Parathyroid adenoma (tissue), 2 donors: ENCODE data around the gene FBXO42.
A peak's percentile ranks its signal among the peaks of the same experiment; 100 is the strongest.

Experiments
- H2AFZ ChIP-seq: fragments of 300-600 bp; sonication (generic); one replicate; pipeline ENCODE4 v1.7.0; 2017; ENCODE audit warnings: antibody characterized with exemption, mild to moderate bottlenecking
- H3K27ac ChIP-seq: fragments of 300-600 bp; sonication (generic); one replicate; pipeline ENCODE4 v1.7.0; 2017
- H3K27me3 ChIP-seq: fragments of 300-600 bp; sonication (generic); one replicate; pipeline ENCODE4 v1.7.0; 2017; ENCODE audit warnings: low read length; ENCODE audit not compliant: control insufficient read depth, insufficient read depth
- H3K36me3 ChIP-seq: fragments of 300-600 bp; sonication (generic); one replicate; pipeline ENCODE4 v1.7.0; 2017; ENCODE audit warnings: low read length; ENCODE audit not compliant: control insufficient read depth, insufficient read depth
- H3K4me1 ChIP-seq: fragments of 300-600 bp; sonication (generic); one replicate; pipeline ENCODE4 v1.7.0; 2017; ENCODE audit warnings: control low read depth
- H3K4me2 ChIP-seq: fragments of 300-600 bp; sonication (generic); one replicate; pipeline ENCODE4 v1.7.0; 2017; ENCODE audit warnings: low read length
- H3K4me3 ChIP-seq: fragments of 300-600 bp; sonication (generic); one replicate; pipeline ENCODE4 v1.7.0; 2017; ENCODE audit warnings: low read depth, low read length
- H3K79me2 ChIP-seq: fragments of 300-600 bp; sonication (generic); one replicate; pipeline ENCODE4 v1.7.0; 2017; ENCODE audit warnings: control low read depth
- H3K9ac ChIP-seq: fragments of 300-600 bp; sonication (generic); one replicate; pipeline ENCODE4 v1.7.0; 2017; ENCODE audit warnings: mild to moderate bottlenecking
- H3K9me3 ChIP-seq: fragments of 300-600 bp; sonication (generic); one replicate; pipeline ENCODE4 v1.7.0; 2017; ENCODE audit warnings: low read length; ENCODE audit not compliant: control insufficient read depth
- CTCF ChIP-seq: fragments of 300-600 bp; sonication (generic); IDR thresholded peaks from one replicate; pipeline ENCODE4 v1.7.0; 2017; ENCODE audit warnings: antibody characterized with exemption, mild to moderate bottlenecking
- donor health status: primary hyperparathyroidism.

The FBXO42 gene

DNA sequence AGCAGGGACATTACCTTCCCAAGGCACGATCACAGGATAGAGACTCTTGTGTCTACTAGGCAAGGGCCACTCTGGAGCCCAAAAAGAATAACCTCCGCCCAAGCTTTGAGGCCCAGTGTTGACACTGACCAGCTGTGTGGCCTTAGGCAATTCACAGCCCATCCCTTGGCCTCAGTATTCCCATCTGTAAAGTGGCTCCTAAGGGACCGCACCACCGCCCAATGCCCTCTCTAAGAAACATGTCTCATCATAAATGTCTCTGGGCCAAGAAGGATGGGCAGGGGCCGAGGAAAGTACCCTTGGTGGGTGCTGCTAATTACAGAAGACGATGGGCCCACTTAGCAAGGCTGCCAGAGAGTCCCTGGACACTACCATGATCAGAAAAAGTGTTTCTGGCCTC, 140.5 kb downstream of the FBXO42 start:
- H3K27me3 ChIP-seq: no peaks in the 10 kb centered on the region
- H2AFZ ChIP-seq: no peak overlapping the region
- H3K27ac ChIP-seq: peak overlapping the region; percentile 44
- no peaks in the 10 kb centered on the region for H3K36me3 ChIP-seq
- peak overlapping the region; percentile 49 for H3K4me3 ChIP-seq
- H3K4me1 ChIP-seq: peaks cover 3% of the 10 kb centered on the region
- TF ChIP-seq CTCF: no peak
- H3K9ac ChIP-seq: no peak overlapping the region
- no peaks in the 10 kb centered on the region for H3K79me2 ChIP-seq
- peak overlapping the region; percentile 75 for H3K4me2 ChIP-seq
- H3K9me3 ChIP-seq: no peaks in the 10 kb centered on the region

- Histone ChIP-seq H3K36me3 (no peaks in the 10 kb centered on the region), H3K27ac (no peak overlapping the region), H2AFZ (no peak overlapping the region), H3K4me2 (no peak overlapping the region), H3K79me2 (no peaks in the 10 kb centered on the region), H3K4me1 (peaks cover 3% of the 10 kb centered on the region), H3K27me3 (no peaks in the 10 kb centered on the region), H3K9ac (no peak overlapping the region), H3K9me3 (no peaks in the 10 kb centered on the region), H3K4me3 (no peak overlapping the region)
- no peak for TF ChIP-seq CTCF
Measured at GRCh38 chr1:16210581-16210980, 141.7 kb downstream of the FBXO42 start.

DNA sequence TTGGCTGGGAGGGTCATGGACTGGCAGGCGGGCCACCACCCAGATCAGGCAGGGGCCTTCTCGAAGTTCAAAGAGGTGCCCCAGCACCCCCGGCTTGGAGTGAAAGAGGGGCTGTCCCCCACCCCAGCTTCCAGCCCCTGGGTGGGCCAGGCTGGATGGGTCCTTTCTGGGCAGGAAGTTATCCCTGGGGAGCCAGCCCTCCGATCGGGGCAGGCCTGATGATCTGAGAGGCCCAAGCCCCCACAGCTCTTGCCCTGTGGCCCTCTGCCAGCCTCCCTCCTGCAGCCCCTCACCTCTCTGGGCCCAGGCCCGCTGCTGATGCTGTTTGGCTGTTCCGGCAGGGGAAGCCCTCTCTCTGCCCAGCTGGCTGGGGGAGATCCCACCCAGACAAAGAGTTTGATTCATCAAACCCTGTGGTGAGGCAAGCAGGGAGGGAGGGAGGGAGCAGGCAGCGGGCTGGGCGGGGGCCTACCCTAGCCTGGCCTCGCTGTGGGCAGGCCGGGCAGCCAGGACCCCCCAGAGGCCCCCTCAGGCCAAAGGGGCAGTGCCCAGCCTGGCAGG, 142.4 kb downstream of the FBXO42 start:
- Histone ChIP-seq H3K27me3 (no peaks in the 10 kb centered on the region), H3K79me2 (no peaks in the 10 kb centered on the region), H3K4me1 (peaks cover 3% of the 10 kb centered on the region), H3K4me2 (no peak overlapping the region), H3K27ac (no peak overlapping the region), H3K9ac (no peak overlapping the region), H3K36me3 (no peaks in the 10 kb centered on the region), H3K9me3 (no peaks in the 10 kb centered on the region), H2AFZ (no peak overlapping the region), H3K4me3 (no peak overlapping the region)
- TF ChIP-seq CTCF: no peak

- no peaks in the 10 kb centered on the region for H3K9me3 ChIP-seq
- H3K4me2 ChIP-seq: no peak overlapping the region
- no peaks in the 10 kb centered on the region for H3K27me3 ChIP-seq
- no peaks in the 10 kb centered on the region for H3K36me3 ChIP-seq
- H3K4me3 ChIP-seq: no peak overlapping the region
- H3K9ac ChIP-seq: no peak overlapping the region
- no peak overlapping the region for H3K27ac ChIP-seq
- peaks cover 3% of the 10 kb centered on the region for H3K4me1 ChIP-seq
- H2AFZ ChIP-seq: no peak overlapping the region
- no peaks in the 10 kb centered on the region for H3K79me2 ChIP-seq
- TF ChIP-seq CTCF: no peak
Measured at GRCh38 chr1:16209132-16209846, 143.0 kb downstream of the FBXO42 start.
